Measurements from ENCODE around the gene EFNB2. TPM values are rescaled to one million over a fixed set of nuclear protein-coding genes. Genes with fewer than 3 reads are reported as not detected.

Gene EFNB2
- total and polyA plus RNA-seq, 2 of the 13 experiments (the other 11 are each of a cell fraction or from before 2014, with no cell fraction given) = 0.11 to 0.20 TPM

DNA sequence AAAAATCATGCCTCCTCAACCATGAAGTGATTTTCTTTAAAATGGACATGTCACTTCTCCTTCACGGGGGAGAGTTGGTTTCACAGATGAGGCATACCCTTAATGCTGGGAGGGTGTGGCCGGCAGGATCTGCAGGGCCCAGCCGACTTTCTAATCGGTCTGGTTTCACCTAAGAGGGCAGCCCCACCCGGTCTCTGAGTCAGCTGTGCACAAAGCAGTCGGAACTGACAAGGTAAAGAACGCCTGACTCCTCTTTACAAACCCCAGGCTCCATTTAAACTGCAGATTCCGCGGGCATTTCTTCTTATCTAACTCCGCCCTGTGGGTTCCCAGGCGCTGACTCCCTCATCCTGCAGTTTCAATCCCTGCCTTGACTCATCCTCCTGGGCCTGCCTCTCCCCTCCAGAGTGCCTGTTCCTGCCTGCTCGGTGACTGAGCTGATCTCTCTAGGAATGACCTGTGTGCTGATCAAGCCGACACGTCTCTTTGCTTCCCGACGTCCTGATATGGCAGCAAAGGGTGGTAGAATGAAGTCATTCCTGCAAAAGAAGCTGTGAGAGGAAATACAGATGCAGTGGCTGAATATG, 63.4 kb downstream of the EFNB2 start (continued):
- TF ChIP-seq, protein P1, sequence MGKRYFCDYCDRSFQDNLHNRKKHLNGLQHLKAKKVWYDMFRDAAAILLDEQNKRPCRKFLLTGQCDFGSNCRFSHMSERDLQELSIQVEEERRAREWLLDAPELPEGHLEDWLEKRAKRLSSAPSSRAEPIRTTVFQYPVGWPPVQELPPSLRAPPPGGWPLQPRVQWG (CRISPR knock-in tag; IDR thresholded peaks at IDR 0.05; ENCODE audit: borderline replicate concordance, low read depth) = no peak
- TF ChIP-seq ZNF501 (CRISPR knock-in tag; IDR thresholded peaks at IDR 0.05) (no peak), RAD51 (IDR thresholded peaks at IDR 0.05; ENCODE audit: borderline replicate concordance) (no peak), KDM5B (CRISPR knock-in tag; IDR thresholded peaks at IDR 0.05; ENCODE audit: borderline replicate concordance) (no peak), CEBPZ (IDR thresholded peaks at IDR 0.05; ENCODE audit: low read length) (no peak), ARHGAP35 (CRISPR knock-in tag; IDR thresholded peaks at IDR 0.05; ENCODE audit: borderline replicate concordance) (no peak), ZBTB43 (CRISPR knock-in tag; conservative IDR thresholded peaks at IDR 0.05) (no peak), TBL1XR1 (IDR thresholded peaks at IDR 0.05; ENCODE audit: borderline replicate concordance, low read length, partially characterized antibody) (no peak), PRDM15 (CRISPR knock-in tag; IDR thresholded peaks at IDR 0.05) (no peak)
- TF ChIP-seq, protein P2, sequence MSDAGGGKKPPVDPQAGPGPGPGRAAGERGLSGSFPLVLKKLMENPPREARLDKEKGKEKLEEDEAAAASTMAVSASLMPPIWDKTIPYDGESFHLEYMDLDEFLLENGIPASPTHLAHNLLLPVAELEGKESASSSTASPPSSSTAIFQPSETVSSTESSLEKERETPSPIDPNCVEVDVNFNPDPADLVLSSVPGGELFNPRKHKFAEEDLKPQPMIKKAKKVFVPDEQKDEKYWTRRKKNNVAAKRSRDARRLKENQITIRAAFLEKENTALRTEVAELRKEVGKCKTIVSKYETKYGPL (CRISPR knock-in tag; IDR thresholded peaks at IDR 0.05) = no peak
